Amniotic epithelial cell (primary cell): Measurements from ENCODE around the gene UBR4.

Experiments used
- DNase-seq: peaks from one replicate; pipeline ENCODE4 v3.0.0-alpha.2; 2010; ENCODE audit warnings: low read depth

UBR4 gene

GRCh38 chr1:19057182-19057779, 152.8 kb downstream of the UBR4 start:
- DNase-seq, result no peak

GRCh38 chr1:19055701-19056100, 154.4 kb downstream of the UBR4 start:
- no peak for DNase-seq

GRCh38 chr1:19055001-19055400, 155.1 kb downstream of the UBR4 start:
- no peak for DNase-seq

- no peak for DNase-seq
Observed at GRCh38 chr1:19054216-19054615, 155.8 kb downstream of the UBR4 start.

- DNase-seq, result no peak
Observed at GRCh38 chr1:19053486-19053885, 156.6 kb downstream of the UBR4 start.

- peak; percentile 48 for DNase-seq
Observed at GRCh38 chr1:19049798-19050197, 160.3 kb downstream of the UBR4 start.

- no peak for DNase-seq
Observed at GRCh38 chr1:19049128-19049768, 160.8 kb downstream of the UBR4 start.

- DNase-seq, result no peak
Observed at GRCh38 chr1:19046972-19047731, 162.9 kb downstream of the UBR4 start.

GRCh38 chr1:19045898-19046880, 163.9 kb downstream of the UBR4 start:
- DNase-seq, result no peak

GRCh38 chr1:19044975-19045831, 164.9 kb downstream of the UBR4 start:
- no peak for DNase-seq

GRCh38 chr1:19044471-19044870, 165.6 kb downstream of the UBR4 start:
- DNase-seq, result no peak

GRCh38 chr1:19043579-19044443, 166.3 kb downstream of the UBR4 start:
- DNase-seq, result no peak

- DNase-seq, result no peak
Observed at GRCh38 chr1:19042675-19043578, 167.1 kb downstream of the UBR4 start.

GRCh38 chr1:19040010-19040680, 169.9 kb downstream of the UBR4 start:
- no peak for DNase-seq

GRCh38 chr1:19038732-19039131, 171.3 kb downstream of the UBR4 start:
- no peak for DNase-seq

GRCh38 chr1:19038096-19038495, 172.0 kb downstream of the UBR4 start:
- no peak for DNase-seq

- DNase-seq, result no peak
Observed at GRCh38 chr1:19037659-19038058, 172.4 kb downstream of the UBR4 start.

- DNase-seq, result no peak
Observed at GRCh38 chr1:19036813-19037605, 173.1 kb downstream of the UBR4 start.
